Body of pancreas (tissue), 4 donors: ENCODE measurements around the gene C1QTNF1. TPM values are rescaled to one million over a fixed set of nuclear protein-coding genes. Genes with fewer than 3 reads are reported as not detected.

Experiments
- ATAC-seq: fragments of 150-250 bp; one replicate; pipeline ENCODE4 v1.9.1; 2016
- DNase-seq, 4 donors: peaks; one replicate each; pipeline ENCODE4 v3.0.0-alpha.2; 2019
- H3K27ac ChIP-seq, 4 donors: fragments of 200-600 bp; sonication (generic); 1 replicate in 3 of 4; 2 replicates in 1 of 4; pipeline versions ENCODE4 v1.5.1 to v1.6.1; 2016 to 2019; ENCODE audit warnings: mild to moderate bottlenecking in 1 of 4, mixed read lengths in 1 of 4, moderate library complexity in 1 of 4
- H3K27me3 ChIP-seq, 2 donors: fragments of 200-600 bp; sonication (generic); one replicate each; pipeline ENCODE4 v1.6.0; 2016; ENCODE audit warnings: mild to moderate bottlenecking in 1 of 2
- H3K36me3 ChIP-seq, 2 donors: fragments of 200-600 bp; sonication (generic); replicated peaks in 1 of 2; 2 replicates each; pipeline ENCODE4 v1.5.1; 2016; ENCODE audit warnings: low read depth in 2 of 2; ENCODE audit not compliant: insufficient read depth in 1 of 2
- H3K4me1 ChIP-seq: fragments of 200-600 bp; sonication (generic); one replicate; pipeline ENCODE4 v1.6.0; 2016
- H3K4me3 ChIP-seq, 2 donors: fragments of 200-600 bp; sonication (generic); 1 replicate in 1 of 2; 2 replicates in 1 of 2; pipeline ENCODE4 v1.5.1; 2016 to 2019
- H3K9me3 ChIP-seq, 3 donors: fragments of 200-600 bp; sonication (generic); 1 replicate in 2 of 3; 2 replicates in 1 of 3; pipeline ENCODE4 v1.5.1; 2016
- POLR2A ChIP-seq, 3 donors: fragments of 450-650 bp; IDR thresholded peaks; one replicate each; pipeline ENCODE4 v1.6.1; 2016; ENCODE audit warnings: antibody characterized with exemption in 3 of 3, mild to moderate bottlenecking in 2 of 3
- whole genome bisulfite sequencing, 2 donors: methylation state at CpG; one replicate each; pipeline ENCODE4 v1.1.5; 2017; 5-methylcytosine and 5-hydroxymethylcytosine counted together
- intact Hi-C: fragments of 100-400 bp; cut with DNase I; formaldehyde crosslinking; loops from one replicate; pipeline ENCODE4 v1.15.1; 2023
- total RNA-seq, 2 donors: library from RNA; depleted of rRNA; stranded (reverse); fragments of >200 nt; gene quantifications; one replicate each; pipeline ENCODE4 v1.1.0, GENCODE V29; 2016
- TF ChIP-seq, protein P1 (sequence below), 7 experiments: fragments of 450-650 bp in 4 of 7; fragments of 200-600 bp in 3 of 7; sonication (generic) in 3 of 7; IDR thresholded peaks; one replicate each; pipeline ENCODE4 v1.5.1; 2016 to 2019; ENCODE audit warnings: antibody characterized with exemption in 7 of 7

Gene C1QTNF1
- total RNA-seq, 2 donors from 2014 or later = 8.3 to 50.1 TPM

GRCh38 chr17:79043191-79043930 is 19.4 kb downstream of the C1QTNF1 start:
- ATAC-seq (no peak), DNase-seq (no peak)
- Histone ChIP-seq H3K4me1 (peaks cover 3% of the 10 kb centered on the region), H3K27me3 (no peaks in the 10 kb centered on the region), H3K4me3 (no peak overlapping the region), H3K27ac (no peak overlapping the region), H3K9me3 (no peaks in the 10 kb centered on the region), H3K36me3 (no peaks in the 10 kb centered on the region)
- no peak for TF ChIP-seq POLR2A (IDR thresholded peaks at IDR 0.05)
- TF ChIP-seq, protein P1, sequence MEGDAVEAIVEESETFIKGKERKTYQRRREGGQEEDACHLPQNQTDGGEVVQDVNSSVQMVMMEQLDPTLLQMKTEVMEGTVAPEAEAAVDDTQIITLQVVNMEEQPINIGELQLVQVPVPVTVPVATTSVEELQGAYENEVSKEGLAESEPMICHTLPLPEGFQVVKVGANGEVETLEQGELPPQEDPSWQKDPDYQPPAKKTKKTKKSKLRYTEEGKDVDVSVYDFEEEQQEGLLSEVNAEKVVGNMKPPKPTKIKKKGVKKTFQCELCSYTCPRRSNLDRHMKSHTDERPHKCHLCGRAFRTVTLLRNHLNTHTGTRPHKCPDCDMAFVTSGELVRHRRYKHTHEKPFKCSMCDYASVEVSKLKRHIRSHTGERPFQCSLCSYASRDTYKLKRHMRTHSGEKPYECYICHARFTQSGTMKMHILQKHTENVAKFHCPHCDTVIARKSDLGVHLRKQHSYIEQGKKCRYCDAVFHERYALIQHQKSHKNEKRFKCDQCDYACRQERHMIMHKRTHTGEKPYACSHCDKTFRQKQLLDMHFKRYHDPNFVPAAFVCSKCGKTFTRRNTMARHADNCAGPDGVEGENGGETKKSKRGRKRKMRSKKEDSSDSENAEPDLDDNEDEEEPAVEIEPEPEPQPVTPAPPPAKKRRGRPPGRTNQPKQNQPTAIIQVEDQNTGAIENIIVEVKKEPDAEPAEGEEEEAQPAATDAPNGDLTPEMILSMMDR (IDR thresholded peaks at IDR 0.05) = no peak
- intact Hi-C loops = no loop called here
- 78 to 87% methylated on average over 10 of the region's 10 CpGs for WGBS, 2 donors

- Histone ChIP-seq H3K36me3 (no peaks in the 10 kb centered on the region), H3K9me3 (no peaks in the 10 kb centered on the region), H3K4me3 (no peak overlapping the region), H3K4me1 (peaks cover 3% of the 10 kb centered on the region), H3K27ac (no peak overlapping the region), H3K27me3 (no peaks in the 10 kb centered on the region)
- 44 to 69% methylated on average over 3 to 8 of the region's 12 CpGs for WGBS, 2 donors
- no peak for TF ChIP-seq POLR2A (IDR thresholded peaks at IDR 0.05)
- TF ChIP-seq, protein P1 (IDR thresholded peaks at IDR 0.05) = no peak
- intact Hi-C loops = no loop called here
- no peak for DNase-seq
- no peak for ATAC-seq
Measured at GRCh38 chr17:79043931-79044320, 20.0 kb downstream of the C1QTNF1 start.

GRCh38 chr17:79044462-79044861 is 20.5 kb downstream of the C1QTNF1 start:
- no peak for ATAC-seq
- no peak for DNase-seq
- WGBS, 2 donors = 70 to 84% methylated on average over 11 of the region's 11 CpGs
- intact Hi-C loops = no loop called here
- Histone ChIP-seq H3K4me3 (no peak overlapping the region), H3K27ac (no peak overlapping the region), H3K4me1 (peaks cover 3% of the 10 kb centered on the region), H3K9me3 (no peaks in the 10 kb centered on the region), H3K27me3 (no peaks in the 10 kb centered on the region), H3K36me3 (no peaks in the 10 kb centered on the region)
- TF ChIP-seq, protein P1 (IDR thresholded peaks at IDR 0.05) = no peak
- no peak for TF ChIP-seq POLR2A (IDR thresholded peaks at IDR 0.05)

DNA sequence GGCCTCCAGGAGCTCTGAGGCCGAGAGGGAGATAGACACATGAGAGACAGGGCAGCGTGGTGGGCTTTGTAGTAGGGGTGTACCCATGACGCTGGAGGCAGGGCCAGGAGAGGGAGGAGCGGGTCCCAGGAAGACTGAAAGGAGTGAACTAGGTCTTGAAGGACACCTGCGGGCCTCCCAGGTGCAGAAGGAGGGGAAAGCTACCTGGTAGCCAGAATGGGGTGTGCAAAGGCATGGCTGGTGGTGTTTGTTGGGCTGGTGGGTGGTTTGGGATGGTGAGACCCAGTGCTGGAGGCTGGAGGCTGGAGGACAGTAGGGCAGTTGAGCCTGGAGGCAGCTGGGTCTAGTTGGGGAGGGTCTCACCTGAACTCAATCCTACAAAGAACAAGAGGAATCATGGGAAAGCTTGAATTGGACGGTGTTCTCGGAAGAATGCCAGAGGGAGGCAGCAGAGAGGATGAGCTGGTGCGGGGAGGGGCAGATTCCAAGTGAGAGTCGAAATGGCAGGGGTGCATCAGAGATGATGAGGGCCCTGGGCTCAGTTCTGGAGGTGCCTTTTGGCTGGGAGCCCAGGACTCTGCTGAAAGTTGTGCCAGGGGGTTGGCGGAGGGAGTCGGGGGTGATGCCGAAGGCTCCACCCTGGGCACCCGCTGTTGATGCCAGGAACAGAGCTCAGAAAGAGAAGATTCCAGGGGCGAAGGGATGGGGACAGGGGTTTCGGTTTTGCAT is 21.2 kb downstream of the C1QTNF1 start:
- peaks cover 3% of the 10 kb centered on the region for H3K4me1 ChIP-seq
- no peaks in the 10 kb centered on the region for H3K36me3 ChIP-seq
- DNase-seq (no peak), ATAC-seq (no peak)
- TF ChIP-seq POLR2A (IDR thresholded peaks at IDR 0.05) = no peak
- TF ChIP-seq, protein P1 (IDR thresholded peaks at IDR 0.05) = no peak
- H3K27ac ChIP-seq = no peak overlapping the region
- WGBS, 2 donors = 59 to 68% methylated on average over 15 of the region's 15 CpGs
- no peaks in the 10 kb centered on the region for H3K9me3 ChIP-seq
- intact Hi-C loops = no loop called here
- no peaks in the 10 kb centered on the region for H3K27me3 ChIP-seq
- no peak overlapping the region for H3K4me3 ChIP-seq
